OCI-LY7 (cell line): Measurements from ENCODE around the gene TIFAB.

Experiments used
- EZH2phosphoT487 ChIP-seq: fragments of 200-600 bp; sonication (generic); IDR thresholded peaks from 2 replicates; pipeline ENCODE4 v1.6.1; 2018; ENCODE audit warnings: low read depth, borderline replicate concordance, mild to moderate bottlenecking, mixed run types, antibody characterized with exemption, low read length, moderate library complexity, mixed read lengths
- TF ChIP-seq, protein P1 (sequence below): fragments of 200-600 bp; sonication (generic); conservative IDR thresholded peaks from 2 replicates; pipeline ENCODE4 v1.5.1; 2014; ENCODE audit warnings: mild to moderate bottlenecking, antibody characterized with exemption, low read length, moderate library complexity, mixed read lengths

DNA sequence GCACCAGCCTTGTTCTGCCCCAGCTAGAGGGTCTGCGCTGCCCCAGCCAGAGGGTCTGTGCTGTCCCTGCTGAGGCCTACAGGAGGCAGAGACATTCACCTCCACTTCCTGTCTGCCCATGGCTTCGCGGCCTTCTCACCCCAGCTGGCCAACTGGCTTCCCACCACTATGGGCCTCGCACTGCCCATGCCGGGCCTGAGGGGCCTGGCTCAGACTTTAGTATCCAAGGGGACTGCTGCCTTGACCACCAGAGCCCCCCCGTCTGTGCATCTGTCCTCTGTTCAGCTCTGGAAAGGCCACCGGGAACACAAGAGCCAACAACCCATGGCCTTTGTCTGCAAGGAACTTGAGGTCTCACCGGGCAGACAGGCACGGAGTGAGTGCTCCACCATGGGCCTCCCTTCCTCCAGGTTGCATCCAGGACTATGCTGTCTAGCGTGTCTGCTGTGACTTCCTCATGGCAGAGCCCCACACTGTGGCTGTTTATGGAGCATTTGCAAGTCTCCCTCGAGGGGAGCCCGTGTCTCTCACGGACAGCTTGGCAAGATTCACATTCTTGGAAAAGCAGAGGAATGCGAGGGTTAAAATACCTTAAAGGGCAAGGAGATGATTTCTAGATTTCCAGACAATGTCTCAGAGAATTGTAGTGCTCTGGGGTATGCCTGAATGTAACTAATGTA, 6.7 kb downstream of the TIFAB start:
- TF ChIP-seq, protein P1, sequence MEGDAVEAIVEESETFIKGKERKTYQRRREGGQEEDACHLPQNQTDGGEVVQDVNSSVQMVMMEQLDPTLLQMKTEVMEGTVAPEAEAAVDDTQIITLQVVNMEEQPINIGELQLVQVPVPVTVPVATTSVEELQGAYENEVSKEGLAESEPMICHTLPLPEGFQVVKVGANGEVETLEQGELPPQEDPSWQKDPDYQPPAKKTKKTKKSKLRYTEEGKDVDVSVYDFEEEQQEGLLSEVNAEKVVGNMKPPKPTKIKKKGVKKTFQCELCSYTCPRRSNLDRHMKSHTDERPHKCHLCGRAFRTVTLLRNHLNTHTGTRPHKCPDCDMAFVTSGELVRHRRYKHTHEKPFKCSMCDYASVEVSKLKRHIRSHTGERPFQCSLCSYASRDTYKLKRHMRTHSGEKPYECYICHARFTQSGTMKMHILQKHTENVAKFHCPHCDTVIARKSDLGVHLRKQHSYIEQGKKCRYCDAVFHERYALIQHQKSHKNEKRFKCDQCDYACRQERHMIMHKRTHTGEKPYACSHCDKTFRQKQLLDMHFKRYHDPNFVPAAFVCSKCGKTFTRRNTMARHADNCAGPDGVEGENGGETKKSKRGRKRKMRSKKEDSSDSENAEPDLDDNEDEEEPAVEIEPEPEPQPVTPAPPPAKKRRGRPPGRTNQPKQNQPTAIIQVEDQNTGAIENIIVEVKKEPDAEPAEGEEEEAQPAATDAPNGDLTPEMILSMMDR = no peak
- no peak for TF ChIP-seq EZH2phosphoT487
